CD14-positive monocyte (primary cell): Measurements from ENCODE around the gene TNIP1. TPM values are rescaled to one million over a fixed set of nuclear protein-coding genes. Genes with fewer than 3 reads are reported as not detected.

ENCODE experiments used
- DNase-seq, 3 donors: peaks; one replicate each; pipeline ENCODE4 v3.0.0-alpha.2; 2011 to 2022
- H2AFZ ChIP-seq: 2 replicates; pipeline ENCODE4 v1.6.0; 2012; ENCODE audit warnings: mild to moderate bottlenecking, low read depth, low read length, inconsistent platforms; ENCODE audit not compliant: insufficient read depth, poor library complexity, severe bottlenecking
- H3K27ac ChIP-seq, 2 donors: 1 replicate in 1 of 2; 2 replicates in 1 of 2; pipeline ENCODE4 v1.5.1; 2012 to 2013; ENCODE audit warnings: low read length in 2 of 2, control low read depth in 1 of 2, inconsistent platforms in 1 of 2, low read depth in 1 of 2, mild to moderate bottlenecking in 1 of 2
- H3K27me3 ChIP-seq, 2 donors: one replicate each; pipeline versions ENCODE4 v1.6.0 to v1.6.1; 2011 to 2013; ENCODE audit warnings: low read length in 2 of 2; ENCODE audit not compliant: control insufficient read depth in 2 of 2, insufficient read depth in 2 of 2
- H3K36me3 ChIP-seq, 2 donors: replicated peaks in 1 of 2; 1 replicate in 1 of 2; 2 replicates in 1 of 2; pipeline versions ENCODE4 v1.5.1 to v1.6.1; 2012 to 2013; ENCODE audit warnings: low read length in 2 of 2, control low read depth in 1 of 2, inconsistent platforms in 1 of 2, mild to moderate bottlenecking in 1 of 2; ENCODE audit not compliant: insufficient read depth in 2 of 2, control insufficient read depth in 1 of 2
- H3K4me1 ChIP-seq, 2 donors: 1 replicate in 1 of 2; 2 replicates in 1 of 2; pipeline versions ENCODE4 v1.5.1 to v1.6.1; 2012 to 2013; ENCODE audit warnings: low read length in 2 of 2, control low read depth in 1 of 2, inconsistent platforms in 1 of 2, mild to moderate bottlenecking in 1 of 2, moderate library complexity in 1 of 2; ENCODE audit not compliant: insufficient read depth in 2 of 2, control insufficient read depth in 1 of 2
- H3K4me2 ChIP-seq: replicated peaks from 2 replicates; pipeline ENCODE3; 2012; ENCODE audit warnings: low read length, moderate library complexity, mild to moderate bottlenecking; ENCODE audit not compliant: poor library complexity, severe bottlenecking; ENCODE audit errors: extremely low read depth
- H3K4me3 ChIP-seq, 3 experiments: fragments of 200-600 bp in 1 of 3; sonication (generic) in 1 of 3; replicated peaks in 1 of 3; 1 replicate in 2 of 3; 2 replicates in 1 of 3; pipeline ENCODE4 v1.5.1; 2011 to 2013; ENCODE audit warnings: low read length in 3 of 3, mild to moderate bottlenecking in 3 of 3, control low read depth in 2 of 3, low read depth in 2 of 3, inconsistent platforms in 1 of 3, moderate library complexity in 1 of 3
- H3K79me2 ChIP-seq: 2 replicates; pipeline ENCODE4 v1.6.0; 2012; ENCODE audit warnings: mild to moderate bottlenecking, control low read depth, inconsistent platforms, low read length, moderate library complexity; ENCODE audit not compliant: insufficient read depth
- H3K9ac ChIP-seq: 2 replicates; pipeline ENCODE4 v1.6.0; 2017; ENCODE audit warnings: low read length, mild to moderate bottlenecking; ENCODE audit not compliant: insufficient read depth, poor library complexity, severe bottlenecking
- H3K9me3 ChIP-seq, 2 donors: replicated peaks in 1 of 2; 1 replicate in 1 of 2; 2 replicates in 1 of 2; pipeline versions ENCODE4 v1.5.1 to v1.6.1; 2012 to 2013; ENCODE audit warnings: low read length in 2 of 2, control low read depth in 1 of 2; ENCODE audit not compliant: control insufficient read depth in 1 of 2, insufficient read depth in 1 of 2
- H4K20me1 ChIP-seq: 2 replicates; pipeline ENCODE4 v1.6.0; 2012; ENCODE audit warnings: mild to moderate bottlenecking, low read length, control low read depth, moderate library complexity; ENCODE audit not compliant: insufficient read depth
- H3K27ac Mint-ChIP-seq, 7 donors: one replicate each; pipeline ENCODE4 v1.8.0; 2020; ENCODE audit warnings: mild to moderate bottlenecking in 7 of 7, mixed read lengths in 7 of 7, moderate library complexity in 6 of 7, inconsistent platforms in 2 of 7
- H3K27me3 Mint-ChIP-seq, 3 donors: one replicate each; pipeline ENCODE4 v1.8.0; 2021 to 2022; ENCODE audit warnings: low read depth in 3 of 3, mild to moderate bottlenecking in 3 of 3, mixed read lengths in 3 of 3, moderate library complexity in 3 of 3, inconsistent platforms in 1 of 3
- H3K36me3 Mint-ChIP-seq, 2 donors: one replicate each; pipeline ENCODE4 v1.8.0; 2020; ENCODE audit warnings: mixed read lengths in 2 of 2, inconsistent platforms in 1 of 2, mild to moderate bottlenecking in 1 of 2
- H3K4me1 Mint-ChIP-seq: one replicate; pipeline ENCODE4 v1.8.0; 2020; ENCODE audit warnings: mild to moderate bottlenecking, mixed read lengths
- H3K4me3 Mint-ChIP-seq, 2 donors: one replicate each; pipeline ENCODE4 v1.8.0; 2020; ENCODE audit warnings: mild to moderate bottlenecking in 2 of 2, mixed read lengths in 2 of 2, moderate library complexity in 1 of 2
- H3K9me3 Mint-ChIP-seq, 7 donors: one replicate each; pipeline ENCODE4 v1.8.0; 2020 to 2022; ENCODE audit warnings: mixed read lengths in 7 of 7, mild to moderate bottlenecking in 6 of 7, moderate library complexity in 6 of 7, inconsistent platforms in 2 of 7
- WGBS: methylation state at CpG from one replicate; pipeline ENCODE4 v1.1.5; 2013; ENCODE audit warnings: missing lambda C conversion rate; ENCODE audit not compliant: insufficient coverage; 5-methylcytosine and 5-hydroxymethylcytosine counted together
- intact Hi-C, 2 donors: fragments of 100-400 bp; cut with micrococcal nuclease; formaldehyde crosslinking; loops; one replicate each; pipeline versions ENCODE4 v1.15.0 to v1.15.1; 2023
- polyA plus RNA-seq, 3 donors: library from polyadenylated mRNA; depleted of rRNA in 1 of 3; unstranded in 2 of 3; stranded (reverse) in 1 of 3; fragments of 300-500 nt in 2 of 3; fragments of >200 nt in 1 of 3; fragmentation: Illumina TruSeq in 2 of 3; gene quantifications; 1 replicate in 2 of 3; 2 replicates in 1 of 3; pipeline ENCODE4 v1.2.3, GENCODE V29; 2012 to 2021
- TF ChIP-seq, protein P1 (sequence below): fragments of 200-600 bp; IDR thresholded peaks from one replicate; pipeline ENCODE4 v1.8.0; 2022; ENCODE audit warnings: antibody characterized with exemption, mild to moderate bottlenecking

The TNIP1 gene
- polyA plus RNA-seq, 3 donors: 30.8 to 108 (median 46.4) TPM

- TF ChIP-seq, protein P1, sequence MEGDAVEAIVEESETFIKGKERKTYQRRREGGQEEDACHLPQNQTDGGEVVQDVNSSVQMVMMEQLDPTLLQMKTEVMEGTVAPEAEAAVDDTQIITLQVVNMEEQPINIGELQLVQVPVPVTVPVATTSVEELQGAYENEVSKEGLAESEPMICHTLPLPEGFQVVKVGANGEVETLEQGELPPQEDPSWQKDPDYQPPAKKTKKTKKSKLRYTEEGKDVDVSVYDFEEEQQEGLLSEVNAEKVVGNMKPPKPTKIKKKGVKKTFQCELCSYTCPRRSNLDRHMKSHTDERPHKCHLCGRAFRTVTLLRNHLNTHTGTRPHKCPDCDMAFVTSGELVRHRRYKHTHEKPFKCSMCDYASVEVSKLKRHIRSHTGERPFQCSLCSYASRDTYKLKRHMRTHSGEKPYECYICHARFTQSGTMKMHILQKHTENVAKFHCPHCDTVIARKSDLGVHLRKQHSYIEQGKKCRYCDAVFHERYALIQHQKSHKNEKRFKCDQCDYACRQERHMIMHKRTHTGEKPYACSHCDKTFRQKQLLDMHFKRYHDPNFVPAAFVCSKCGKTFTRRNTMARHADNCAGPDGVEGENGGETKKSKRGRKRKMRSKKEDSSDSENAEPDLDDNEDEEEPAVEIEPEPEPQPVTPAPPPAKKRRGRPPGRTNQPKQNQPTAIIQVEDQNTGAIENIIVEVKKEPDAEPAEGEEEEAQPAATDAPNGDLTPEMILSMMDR: no peak
- Histone ChIP-seq H3K79me2 (peaks cover 100% of the 10 kb centered on the region), H3K4me2 (no peak overlapping the region), H3K27me3 (no peaks in the 10 kb centered on the region), H4K20me1 (peaks cover 100% of the 10 kb centered on the region), H3K36me3 (peaks cover 24 to 75% of the 10 kb centered on the region in 2 donors), H3K9me3 (no peaks in the 10 kb centered on the region), H3K9ac (no peak overlapping the region), H3K4me3 (no peak overlapping the region), H2AFZ (no peak overlapping the region), H3K4me1 (peaks cover 22 to 46% of the 10 kb centered on the region in 2 donors), H3K27ac (no peak overlapping the region)
- Mint-ChIP-seq H3K4me1 (peaks cover 68% of the 10 kb centered on the region), H3K36me3 (peaks cover 66 to 78% of the 10 kb centered on the region in 2 donors), H3K27ac (peak overlapping the region in 4 of 7 donors; percentile 15 to 74 (median 61)), H3K27me3 (peaks cover 0 to 1% (median 0%) of the 10 kb centered on the region in 3 donors), H3K9me3 (no peaks in the 10 kb centered on the region), H3K4me3 (no peak overlapping the region)
- 100% methylated on average over 2 of the region's 10 CpGs for WGBS
- intact Hi-C loops: no loop called here
- no peak for DNase-seq
Observed at GRCh38 chr5:151071848-151072629, 8.8 kb downstream of the TNIP1 start.

DNA sequence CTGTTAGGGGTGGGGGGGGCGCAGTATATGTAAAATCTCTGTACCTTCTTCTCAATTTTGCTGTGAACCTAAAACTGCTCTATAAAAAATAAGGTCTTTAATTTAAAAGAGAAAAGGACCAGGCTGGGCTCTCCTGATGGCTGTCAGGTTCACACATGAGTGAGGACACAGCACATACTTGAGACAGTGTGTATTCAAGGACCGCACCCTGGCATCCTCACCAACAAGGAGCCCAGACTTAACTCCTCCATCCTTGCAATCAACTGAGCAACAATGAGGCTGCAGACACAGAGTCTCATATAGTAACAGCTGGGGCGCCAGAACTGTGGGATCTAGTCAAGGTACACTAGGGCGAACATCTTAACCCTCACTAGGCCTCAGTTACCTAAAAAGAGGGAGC, 9.8 kb downstream of the TNIP1 start:
- Histone ChIP-seq H3K4me2 (no peak overlapping the region), H3K36me3 (peaks cover 23 to 75% of the 10 kb centered on the region in 2 donors), H4K20me1 (peaks cover 100% of the 10 kb centered on the region), H3K9me3 (no peaks in the 10 kb centered on the region), H3K79me2 (peaks cover 100% of the 10 kb centered on the region), H3K9ac (no peak overlapping the region), H3K4me3 (no peak overlapping the region), H3K27me3 (no peaks in the 10 kb centered on the region), H3K4me1 (peaks cover 30 to 46% of the 10 kb centered on the region in 2 donors), H2AFZ (no peak overlapping the region), H3K27ac (no peak overlapping the region)
- Mint-ChIP-seq H3K27ac (peak overlapping the region in 1 of 7 donors; percentile 63), H3K27me3 (peaks cover 0 to 1% (median 0%) of the 10 kb centered on the region in 3 donors), H3K36me3 (peaks cover 65 to 76% of the 10 kb centered on the region in 2 donors), H3K9me3 (no peaks in the 10 kb centered on the region), H3K4me3 (no peak overlapping the region), H3K4me1 (peaks cover 67% of the 10 kb centered on the region)
- intact Hi-C loops: no loop called here
- DNase-seq: no peak
- TF ChIP-seq, protein P1: no peak
- WGBS: 100% methylated on average over 1 of the region's 4 CpGs
